SK-N-SH treated with all-trans-retinoic acid at 6 μM for 48 hours (cell line): ENCODE results near the gene VTA1.

Source experiments
- ARNTL ChIP-seq: fragments of 450-650 bp; formaldehyde crosslinking; IDR thresholded peaks from 2 replicates; pipeline ENCODE4 v1.5.0; 2020; ENCODE audit warnings: low read depth, mild to moderate bottlenecking, moderate library complexity, borderline replicate concordance
- BACH2 ChIP-seq: fragments of 250-450 bp; sonication (Bioruptor Pico); IDR thresholded peaks from 2 replicates; pipeline ENCODE4 v1.9.0; 2021; ENCODE audit warnings: mild to moderate bottlenecking, borderline replicate concordance
- CSDC2 ChIP-seq: fragments of 250-450 bp; sonication (Bioruptor Pico); IDR thresholded peaks from 2 replicates; pipeline ENCODE4 v1.5.0; 2020; ENCODE audit warnings: mild to moderate bottlenecking, moderate library complexity
- ISL1 ChIP-seq: fragments of 250-450 bp; sonication (Bioruptor Pico); IDR thresholded peaks from 2 replicates; pipeline ENCODE4 v2.1.2; 2022; ENCODE audit warnings: mild to moderate bottlenecking, moderate library complexity
- RARB ChIP-seq: fragments of 250-450 bp; sonication (Bioruptor Pico); IDR thresholded peaks from 2 replicates; pipeline ENCODE4 v1.8.0; 2021; ENCODE audit warnings: mild to moderate bottlenecking, moderate library complexity
- ZC3H10 ChIP-seq: fragments of 250-450 bp; sonication (Bioruptor Pico); IDR thresholded peaks from 2 replicates; pipeline ENCODE4 v1.5.1; 2021; ENCODE audit warnings: mild to moderate bottlenecking, moderate library complexity
- ZFP3 ChIP-seq: fragments of 250-450 bp; sonication (Bioruptor Pico); IDR thresholded peaks from 2 replicates; pipeline ENCODE4 v1.5.0; 2020; ENCODE audit warnings: mild to moderate bottlenecking, moderate library complexity
- TF ChIP-seq, protein P1 (sequence below): fragments of 250-450 bp; sonication (Bioruptor Pico); IDR thresholded peaks from 2 replicates; pipeline ENCODE4 v1.5.1; 2020; ENCODE audit warnings: low read depth, mild to moderate bottlenecking, moderate library complexity
- TF ChIP-seq, protein P2 (sequence below): fragments of 250-450 bp; sonication (Bioruptor Pico); IDR thresholded peaks from 2 replicates; pipeline ENCODE4 v1.8.0; 2020; ENCODE audit warnings: mild to moderate bottlenecking, moderate library complexity, borderline replicate concordance
- TF ChIP-seq, protein P3 (sequence below): fragments of 250-450 bp; sonication (Bioruptor Pico); IDR thresholded peaks from 2 replicates; pipeline ENCODE4 v1.5.1; 2021; ENCODE audit warnings: mild to moderate bottlenecking, moderate library complexity
- TF ChIP-seq, protein P4 (sequence below): fragments of 250-450 bp; sonication (Bioruptor Pico); IDR thresholded peaks from 2 replicates; pipeline ENCODE4 v1.5.0; 2020; ENCODE audit warnings: mild to moderate bottlenecking, moderate library complexity
- TF ChIP-seq, protein P5 (sequence below): fragments of 250-450 bp; sonication (Bioruptor Pico); IDR thresholded peaks from 2 replicates; pipeline ENCODE4 v1.8.0; 2021; ENCODE audit warnings: low read depth, mild to moderate bottlenecking, moderate library complexity, borderline replicate concordance

DNA sequence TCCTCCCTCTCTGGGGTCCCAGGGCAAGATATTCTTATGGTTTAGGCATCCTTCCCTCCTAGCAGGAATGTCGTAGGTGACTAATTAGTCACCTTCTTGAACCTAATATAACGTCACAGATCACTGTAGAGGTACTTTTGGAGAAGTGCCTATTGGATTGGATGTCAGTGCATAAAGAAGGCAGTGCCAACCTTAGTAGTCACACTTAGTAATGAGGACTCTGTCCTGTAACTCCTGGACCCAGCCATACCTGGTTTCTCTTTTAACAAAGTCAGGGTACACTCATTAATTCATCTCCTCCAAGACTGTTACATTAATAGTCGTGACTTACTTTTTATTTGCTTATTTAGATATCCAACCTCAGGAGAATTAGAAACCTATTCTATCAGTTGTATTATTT, 20.0 kb downstream of the VTA1 start:
- TF ChIP-seq, protein P1, sequence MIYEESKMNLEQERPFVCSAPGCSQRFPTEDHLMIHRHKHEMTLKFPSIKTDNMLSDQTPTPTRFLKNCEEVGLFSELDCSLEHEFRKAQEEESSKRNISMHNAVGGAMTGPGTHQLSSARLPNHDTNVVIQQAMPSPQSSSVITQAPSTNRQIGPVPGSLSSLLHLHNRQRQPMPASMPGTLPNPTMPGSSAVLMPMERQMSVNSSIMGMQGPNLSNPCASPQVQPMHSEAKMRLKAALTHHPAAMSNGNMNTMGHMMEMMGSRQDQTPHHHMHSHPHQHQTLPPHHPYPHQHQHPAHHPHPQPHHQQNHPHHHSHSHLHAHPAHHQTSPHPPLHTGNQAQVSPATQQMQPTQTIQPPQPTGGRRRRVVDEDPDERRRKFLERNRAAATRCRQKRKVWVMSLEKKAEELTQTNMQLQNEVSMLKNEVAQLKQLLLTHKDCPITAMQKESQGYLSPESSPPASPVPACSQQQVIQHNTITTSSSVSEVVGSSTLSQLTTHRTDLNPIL: no peak
- TF ChIP-seq, protein P2, sequence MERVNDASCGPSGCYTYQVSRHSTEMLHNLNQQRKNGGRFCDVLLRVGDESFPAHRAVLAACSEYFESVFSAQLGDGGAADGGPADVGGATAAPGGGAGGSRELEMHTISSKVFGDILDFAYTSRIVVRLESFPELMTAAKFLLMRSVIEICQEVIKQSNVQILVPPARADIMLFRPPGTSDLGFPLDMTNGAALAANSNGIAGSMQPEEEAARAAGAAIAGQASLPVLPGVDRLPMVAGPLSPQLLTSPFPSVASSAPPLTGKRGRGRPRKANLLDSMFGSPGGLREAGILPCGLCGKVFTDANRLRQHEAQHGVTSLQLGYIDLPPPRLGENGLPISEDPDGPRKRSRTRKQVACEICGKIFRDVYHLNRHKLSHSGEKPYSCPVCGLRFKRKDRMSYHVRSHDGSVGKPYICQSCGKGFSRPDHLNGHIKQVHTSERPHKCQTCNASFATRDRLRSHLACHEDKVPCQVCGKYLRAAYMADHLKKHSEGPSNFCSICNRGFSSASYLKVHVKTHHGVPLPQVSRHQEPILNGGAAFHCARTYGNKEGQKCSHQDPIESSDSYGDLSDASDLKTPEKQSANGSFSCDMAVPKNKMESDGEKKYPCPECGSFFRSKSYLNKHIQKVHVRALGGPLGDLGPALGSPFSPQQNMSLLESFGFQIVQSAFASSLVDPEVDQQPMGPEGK: no peak
- TF ChIP-seq ZFP3 (CRISPR knock-in tag) (no peak), ZC3H10 (no peak), ISL1 (CRISPR knock-in tag) (no peak), BACH2 (CRISPR knock-in tag) (no peak), CSDC2 (CRISPR knock-in tag) (no peak), ARNTL (CRISPR knock-in tag) (no peak), RARB (CRISPR knock-in tag) (no peak)
- TF ChIP-seq, protein P3, sequence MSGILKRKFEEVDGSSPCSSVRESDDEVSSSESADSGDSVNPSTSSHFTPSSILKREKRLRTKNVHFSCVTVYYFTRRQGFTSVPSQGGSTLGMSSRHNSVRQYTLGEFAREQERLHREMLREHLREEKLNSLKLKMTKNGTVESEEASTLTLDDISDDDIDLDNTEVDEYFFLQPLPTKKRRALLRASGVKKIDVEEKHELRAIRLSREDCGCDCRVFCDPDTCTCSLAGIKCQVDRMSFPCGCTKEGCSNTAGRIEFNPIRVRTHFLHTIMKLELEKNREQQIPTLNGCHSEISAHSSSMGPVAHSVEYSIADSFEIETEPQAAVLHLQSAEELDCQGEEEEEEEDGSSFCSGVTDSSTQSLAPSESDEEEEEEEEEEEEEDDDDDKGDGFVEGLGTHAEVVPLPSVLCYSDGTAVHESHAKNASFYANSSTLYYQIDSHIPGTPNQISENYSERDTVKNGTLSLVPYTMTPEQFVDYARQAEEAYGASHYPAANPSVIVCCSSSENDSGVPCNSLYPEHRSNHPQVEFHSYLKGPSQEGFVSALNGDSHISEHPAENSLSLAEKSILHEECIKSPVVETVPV (CRISPR knock-in tag): no peak
- TF ChIP-seq, protein P4, sequence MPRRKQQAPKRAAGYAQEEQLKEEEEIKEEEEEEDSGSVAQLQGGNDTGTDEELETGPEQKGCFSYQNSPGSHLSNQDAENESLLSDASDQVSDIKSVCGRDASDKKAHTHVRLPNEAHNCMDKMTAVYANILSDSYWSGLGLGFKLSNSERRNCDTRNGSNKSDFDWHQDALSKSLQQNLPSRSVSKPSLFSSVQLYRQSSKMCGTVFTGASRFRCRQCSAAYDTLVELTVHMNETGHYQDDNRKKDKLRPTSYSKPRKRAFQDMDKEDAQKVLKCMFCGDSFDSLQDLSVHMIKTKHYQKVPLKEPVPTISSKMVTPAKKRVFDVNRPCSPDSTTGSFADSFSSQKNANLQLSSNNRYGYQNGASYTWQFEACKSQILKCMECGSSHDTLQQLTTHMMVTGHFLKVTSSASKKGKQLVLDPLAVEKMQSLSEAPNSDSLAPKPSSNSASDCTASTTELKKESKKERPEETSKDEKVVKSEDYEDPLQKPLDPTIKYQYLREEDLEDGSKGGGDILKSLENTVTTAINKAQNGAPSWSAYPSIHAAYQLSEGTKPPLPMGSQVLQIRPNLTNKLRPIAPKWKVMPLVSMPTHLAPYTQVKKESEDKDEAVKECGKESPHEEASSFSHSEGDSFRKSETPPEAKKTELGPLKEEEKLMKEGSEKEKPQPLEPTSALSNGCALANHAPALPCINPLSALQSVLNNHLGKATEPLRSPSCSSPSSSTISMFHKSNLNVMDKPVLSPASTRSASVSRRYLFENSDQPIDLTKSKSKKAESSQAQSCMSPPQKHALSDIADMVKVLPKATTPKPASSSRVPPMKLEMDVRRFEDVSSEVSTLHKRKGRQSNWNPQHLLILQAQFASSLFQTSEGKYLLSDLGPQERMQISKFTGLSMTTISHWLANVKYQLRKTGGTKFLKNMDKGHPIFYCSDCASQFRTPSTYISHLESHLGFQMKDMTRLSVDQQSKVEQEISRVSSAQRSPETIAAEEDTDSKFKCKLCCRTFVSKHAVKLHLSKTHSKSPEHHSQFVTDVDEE: no peak
- TF ChIP-seq, protein P5, sequence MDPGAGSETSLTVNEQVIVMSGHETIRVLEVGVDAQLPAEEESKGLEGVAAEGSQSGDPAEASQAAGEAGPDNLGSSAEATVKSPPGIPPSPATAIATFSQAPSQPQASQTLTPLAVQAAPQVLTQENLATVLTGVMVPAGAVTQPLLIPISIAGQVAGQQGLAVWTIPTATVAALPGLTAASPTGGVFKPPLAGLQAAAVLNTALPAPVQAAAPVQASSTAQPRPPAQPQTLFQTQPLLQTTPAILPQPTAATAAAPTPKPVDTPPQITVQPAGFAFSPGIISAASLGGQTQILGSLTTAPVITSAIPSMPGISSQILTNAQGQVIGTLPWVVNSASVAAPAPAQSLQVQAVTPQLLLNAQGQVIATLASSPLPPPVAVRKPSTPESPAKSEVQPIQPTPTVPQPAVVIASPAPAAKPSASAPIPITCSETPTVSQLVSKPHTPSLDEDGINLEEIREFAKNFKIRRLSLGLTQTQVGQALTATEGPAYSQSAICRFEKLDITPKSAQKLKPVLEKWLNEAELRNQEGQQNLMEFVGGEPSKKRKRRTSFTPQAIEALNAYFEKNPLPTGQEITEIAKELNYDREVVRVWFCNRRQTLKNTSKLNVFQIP (CRISPR knock-in tag): no peak
